ENCODE results near the gene EEF1A2. TPM values are rescaled to one million over a fixed set of nuclear protein-coding genes. Genes with fewer than 3 reads are reported as not detected.

The EEF1A2 gene
- polyA plus RNA-seq, 2 of the 4 experiments (the other 2 are of a cell fraction): 16.3 to 129 TPM

DNA sequence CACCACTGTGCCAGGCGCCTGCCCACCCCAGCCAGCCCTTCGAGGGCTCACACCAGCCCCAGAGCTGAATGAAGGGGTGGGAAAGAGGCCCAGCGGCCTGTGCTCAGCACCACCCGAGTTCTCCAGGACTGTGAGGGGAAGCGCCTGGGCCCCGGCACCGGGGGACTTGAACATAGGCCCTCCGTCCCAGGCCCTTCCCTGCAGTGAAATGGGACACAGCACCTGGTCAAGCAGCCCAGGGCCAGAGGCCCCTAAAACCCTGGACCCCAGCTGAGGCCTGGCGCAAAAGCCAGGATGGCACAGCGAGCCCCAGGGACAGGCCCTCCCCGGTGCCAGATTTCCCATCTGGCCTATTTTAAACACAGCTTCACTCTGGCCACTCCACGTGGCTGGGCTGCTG, 30.5 kb downstream of the EEF1A2 start:
- TF ChIP-seq, protein P1, sequence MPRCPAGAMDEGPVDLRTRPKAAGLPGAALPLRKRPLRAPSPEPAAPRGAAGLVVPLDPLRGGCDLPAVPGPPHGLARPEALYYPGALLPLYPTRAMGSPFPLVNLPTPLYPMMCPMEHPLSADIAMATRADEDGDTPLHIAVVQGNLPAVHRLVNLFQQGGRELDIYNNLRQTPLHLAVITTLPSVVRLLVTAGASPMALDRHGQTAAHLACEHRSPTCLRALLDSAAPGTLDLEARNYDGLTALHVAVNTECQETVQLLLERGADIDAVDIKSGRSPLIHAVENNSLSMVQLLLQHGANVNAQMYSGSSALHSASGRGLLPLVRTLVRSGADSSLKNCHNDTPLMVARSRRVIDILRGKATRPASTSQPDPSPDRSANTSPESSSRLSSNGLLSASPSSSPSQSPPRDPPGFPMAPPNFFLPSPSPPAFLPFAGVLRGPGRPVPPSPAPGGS (IDR thresholded peaks at IDR 0.05): no peak
- TF ChIP-seq, protein P2, sequence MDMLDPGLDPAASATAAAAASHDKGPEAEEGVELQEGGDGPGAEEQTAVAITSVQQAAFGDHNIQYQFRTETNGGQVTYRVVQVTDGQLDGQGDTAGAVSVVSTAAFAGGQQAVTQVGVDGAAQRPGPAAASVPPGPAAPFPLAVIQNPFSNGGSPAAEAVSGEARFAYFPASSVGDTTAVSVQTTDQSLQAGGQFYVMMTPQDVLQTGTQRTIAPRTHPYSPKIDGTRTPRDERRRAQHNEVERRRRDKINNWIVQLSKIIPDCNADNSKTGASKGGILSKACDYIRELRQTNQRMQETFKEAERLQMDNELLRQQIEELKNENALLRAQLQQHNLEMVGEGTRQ (IDR thresholded peaks at IDR 0.05): no peak
- TF ChIP-seq TFCP2L1 (CRISPR knock-in tag; IDR thresholded peaks at IDR 0.05) (no peak), ZNF302 (CRISPR knock-in tag; IDR thresholded peaks at IDR 0.05) (no peak), CEBPB (IDR thresholded peaks at IDR 0.05) (no peak), MAFK (IDR thresholded peaks at IDR 0.05; ENCODE audit: partially characterized antibody) (no peak), ZC3H11A (IDR thresholded peaks at IDR 0.05) (no peak), CHD2 (IDR thresholded peaks at IDR 0.05; ENCODE audit: low read length, partially characterized antibody) (no peak), HDAC2 (IDR thresholded peaks at IDR 0.05) (no peak), ESRRA (IDR thresholded peaks at IDR 0.05; ENCODE audit: borderline replicate concordance, low read length) (no peak), CBX8 (IDR thresholded peaks at IDR 0.05) (no peak), RCOR1 (IDR thresholded peaks at IDR 0.05; ENCODE audit: low read depth, low read length) (no peak)
- TF ChIP-seq, protein P3, sequence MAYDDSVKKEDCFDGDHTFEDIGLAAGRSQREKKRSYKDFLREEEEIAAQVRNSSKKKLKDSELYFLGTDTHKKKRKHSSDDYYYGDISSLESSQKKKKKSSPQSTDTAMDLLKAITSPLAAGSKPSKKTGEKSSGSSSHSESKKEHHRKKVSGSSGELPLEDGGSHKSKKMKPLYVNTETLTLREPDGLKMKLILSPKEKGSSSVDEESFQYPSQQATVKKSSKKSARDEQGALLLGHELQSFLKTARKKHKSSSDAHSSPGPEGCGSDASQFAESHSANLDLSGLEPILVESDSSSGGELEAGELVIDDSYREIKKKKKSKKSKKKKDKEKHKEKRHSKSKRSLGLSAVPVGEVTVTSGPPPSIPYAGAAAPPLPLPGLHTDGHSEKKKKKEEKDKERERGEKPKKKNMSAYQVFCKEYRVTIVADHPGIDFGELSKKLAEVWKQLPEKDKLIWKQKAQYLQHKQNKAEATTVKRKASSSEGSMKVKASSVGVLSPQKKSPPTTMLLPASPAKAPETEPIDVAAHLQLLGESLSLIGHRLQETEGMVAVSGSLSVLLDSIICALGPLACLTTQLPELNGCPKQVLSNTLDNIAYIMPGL (CRISPR knock-in tag; IDR thresholded peaks at IDR 0.05; ENCODE audit: borderline replicate concordance): no peak
- H3K9me3 ChIP-seq: no peaks in the 10 kb centered on the region
- H3K4me2 ChIP-seq: no peak overlapping the region
- 75% methylated on average over 10 of the region's 12 CpGs for WGBS (ENCODE audit: missing lambda C conversion rate)
- FAIRE-seq (no peak), DNase-seq (ENCODE audit: low read depth in 1 of 2, low spot score in 1 of 2) (no peak), ATAC-seq (no peak)
- ChIA-PET POLR2A (no interaction called here), CTCF (interaction anchor here (0.6 to 2.9 kb wide), 3 partner anchors 28 to 657 kb away, joined by 3 to 16 read pairs (median 3); no protein-coding TSS in a partner anchor)
- H3K4me3 ChIP-seq: no peak overlapping the region
- H3K27ac ChIP-seq: no peak overlapping the region
- H3K4me1 ChIP-seq: peaks cover 13% of the 10 kb centered on the region

DNA sequence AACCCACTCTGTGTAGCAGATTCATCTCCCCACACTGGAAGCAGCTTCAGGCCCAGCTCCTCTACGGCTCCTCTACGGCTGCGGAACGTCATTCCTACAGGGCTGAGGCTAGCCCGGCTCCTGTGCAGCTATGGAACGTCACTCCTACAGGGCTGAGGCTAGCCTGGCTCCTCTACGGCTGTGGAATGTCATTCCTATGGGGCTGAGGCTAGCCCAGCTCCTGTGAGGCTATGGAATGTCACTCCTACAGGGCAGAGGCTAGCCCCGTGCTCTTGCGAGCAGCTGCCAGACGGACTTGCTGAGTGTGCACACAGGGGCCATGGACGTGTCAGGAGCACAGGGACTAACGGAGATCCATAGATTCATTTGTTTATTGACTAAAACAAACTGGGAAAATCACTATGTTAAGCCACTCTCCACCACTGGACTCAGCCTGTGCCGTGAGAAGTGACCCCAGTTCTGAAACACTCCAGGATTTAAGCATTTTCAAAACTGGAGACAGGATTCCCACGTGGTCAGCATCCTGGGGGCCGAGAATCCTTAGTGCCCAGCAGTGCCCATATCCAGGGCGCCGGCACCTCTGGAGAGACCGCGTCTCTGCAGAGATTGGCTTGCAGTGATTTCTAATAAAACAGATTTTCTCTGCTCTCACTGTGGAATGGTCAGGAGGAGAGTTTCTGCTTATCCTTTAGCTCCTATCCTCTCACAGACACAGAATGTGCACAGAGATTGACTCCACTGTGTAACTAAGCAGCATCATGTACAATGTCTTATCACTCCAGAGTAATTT, 31.4 kb downstream of the EEF1A2 start:
- peak; percentile 12 for TF ChIP-seq MAFK (IDR thresholded peaks at IDR 0.05; ENCODE audit: partially characterized antibody)
- no peak for TF ChIP-seq ZFP36 (IDR thresholded peaks at IDR 0.05; ENCODE audit: borderline replicate concordance, partially characterized antibody)
- ChIA-PET CTCF (interaction anchor here (0.6 to 1.7 kb wide), 4 partner anchors 29 to 656 kb away, joined by 3 to 4 read pairs (median 3); no protein-coding TSS in a partner anchor), POLR2A (no interaction called here)
- Histone ChIP-seq H3K4me3 (no peak overlapping the region), H3K4me2 (no peak overlapping the region), H3K4me1 (peaks cover 13% of the 10 kb centered on the region), H3K9me3 (no peaks in the 10 kb centered on the region), H3K27ac (no peak overlapping the region)
- WGBS (ENCODE audit: missing lambda C conversion rate): 53% methylated on average over 19 of the region's 19 CpGs
- ATAC-seq (no peak), DNase-seq (ENCODE audit: low read depth in 1 of 2, low spot score in 1 of 2) (no peak), FAIRE-seq (no peak)

DNA sequence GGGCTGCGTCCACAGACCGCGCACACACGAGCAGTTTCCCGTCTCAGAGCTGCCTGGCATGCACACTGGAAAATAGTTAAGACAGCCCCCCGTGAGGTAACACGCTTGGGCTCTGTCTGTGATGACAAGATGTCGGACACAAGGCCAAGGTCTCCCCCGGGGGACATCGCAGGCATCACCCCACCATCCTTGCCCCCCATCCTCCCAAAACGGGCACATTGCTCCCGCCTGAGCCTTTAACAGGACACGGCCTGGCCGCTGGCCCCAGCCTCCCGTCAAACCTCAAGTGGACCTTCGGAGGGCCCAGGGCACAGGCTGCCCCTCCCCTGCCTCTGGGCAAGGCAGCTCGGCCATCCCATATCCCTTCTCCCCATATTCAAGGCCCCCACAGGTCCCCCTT, 32.0 kb downstream of the EEF1A2 start:
- Histone ChIP-seq H3K9me3 (no peaks in the 10 kb centered on the region), H3K27ac (no peak overlapping the region), H3K4me3 (no peak overlapping the region), H3K4me1 (peaks cover 8% of the 10 kb centered on the region), H3K4me2 (no peak overlapping the region)
- TF ChIP-seq RAD21 (conservative IDR thresholded peaks at IDR 0.05 in 1 of 2, IDR thresholded peaks at IDR 0.05 in 1 of 2): no peak
- no peak for TF ChIP-seq RARB (CRISPR knock-in tag; IDR thresholded peaks at IDR 0.05)
- TF ChIP-seq SREBF2 (IDR thresholded peaks at IDR 0.05): no peak
- no peak for TF ChIP-seq RNF2 (IDR thresholded peaks at IDR 0.05; ENCODE audit: borderline replicate concordance, low read depth)
- TF ChIP-seq, protein P4, sequence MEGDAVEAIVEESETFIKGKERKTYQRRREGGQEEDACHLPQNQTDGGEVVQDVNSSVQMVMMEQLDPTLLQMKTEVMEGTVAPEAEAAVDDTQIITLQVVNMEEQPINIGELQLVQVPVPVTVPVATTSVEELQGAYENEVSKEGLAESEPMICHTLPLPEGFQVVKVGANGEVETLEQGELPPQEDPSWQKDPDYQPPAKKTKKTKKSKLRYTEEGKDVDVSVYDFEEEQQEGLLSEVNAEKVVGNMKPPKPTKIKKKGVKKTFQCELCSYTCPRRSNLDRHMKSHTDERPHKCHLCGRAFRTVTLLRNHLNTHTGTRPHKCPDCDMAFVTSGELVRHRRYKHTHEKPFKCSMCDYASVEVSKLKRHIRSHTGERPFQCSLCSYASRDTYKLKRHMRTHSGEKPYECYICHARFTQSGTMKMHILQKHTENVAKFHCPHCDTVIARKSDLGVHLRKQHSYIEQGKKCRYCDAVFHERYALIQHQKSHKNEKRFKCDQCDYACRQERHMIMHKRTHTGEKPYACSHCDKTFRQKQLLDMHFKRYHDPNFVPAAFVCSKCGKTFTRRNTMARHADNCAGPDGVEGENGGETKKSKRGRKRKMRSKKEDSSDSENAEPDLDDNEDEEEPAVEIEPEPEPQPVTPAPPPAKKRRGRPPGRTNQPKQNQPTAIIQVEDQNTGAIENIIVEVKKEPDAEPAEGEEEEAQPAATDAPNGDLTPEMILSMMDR (IDR thresholded peaks at IDR 0.05): no peak
- TF ChIP-seq POLR2A (IDR thresholded peaks at IDR 0.05; ENCODE audit: low read length): no peak
- TF ChIP-seq, protein P2 (IDR thresholded peaks at IDR 0.05): no peak
- TF ChIP-seq CBX8 (IDR thresholded peaks at IDR 0.05): no peak
- no peak for TF ChIP-seq TFCP2L1 (CRISPR knock-in tag; IDR thresholded peaks at IDR 0.05)
- WGBS (ENCODE audit: missing lambda C conversion rate): 43% methylated on average over 16 of the region's 17 CpGs
- ChIA-PET CTCF (interaction anchor here (1.3 to 1.7 kb wide), 2 partner anchors 30 to 185 kb away, joined by 3 to 4 read pairs; no protein-coding TSS in a partner anchor), POLR2A (no interaction called here)
- FAIRE-seq: no peak
- ATAC-seq: no peak
- no peak for DNase-seq (ENCODE audit: low read depth in 1 of 2, low spot score in 1 of 2)
